ENCODE measurements around the gene CR2.
"Not testable (repeated sequence)": the region's sequence is repeated elsewhere in the genome, so short reads cannot be mapped to it uniquely, and the experiment has no call there.

The CR2 gene

DNA sequence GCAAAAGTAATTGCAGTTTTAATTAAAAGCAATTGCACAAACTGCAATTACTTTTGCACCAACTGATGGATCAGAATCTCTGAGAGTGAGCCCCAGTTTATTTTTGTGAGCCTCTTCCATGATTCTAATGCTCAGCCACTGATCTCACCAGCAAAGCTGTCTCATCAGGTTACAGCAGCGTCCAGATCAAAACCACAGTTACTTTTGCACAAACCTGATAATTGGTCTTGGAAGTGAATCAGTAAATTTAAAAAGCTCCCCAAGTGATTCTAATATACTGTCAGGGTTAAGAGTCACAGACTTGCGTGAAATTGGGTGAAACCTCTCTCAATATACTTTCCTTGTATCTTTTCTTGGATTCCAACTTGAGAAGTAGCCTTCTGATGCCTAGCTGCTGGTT is 13.5 kb upstream of the CR2 start:
- DNase-seq (ENCODE audit: extremely low spot score, insufficient read length, low read depth): no peak
- FAIRE-seq: no peak

DNA sequence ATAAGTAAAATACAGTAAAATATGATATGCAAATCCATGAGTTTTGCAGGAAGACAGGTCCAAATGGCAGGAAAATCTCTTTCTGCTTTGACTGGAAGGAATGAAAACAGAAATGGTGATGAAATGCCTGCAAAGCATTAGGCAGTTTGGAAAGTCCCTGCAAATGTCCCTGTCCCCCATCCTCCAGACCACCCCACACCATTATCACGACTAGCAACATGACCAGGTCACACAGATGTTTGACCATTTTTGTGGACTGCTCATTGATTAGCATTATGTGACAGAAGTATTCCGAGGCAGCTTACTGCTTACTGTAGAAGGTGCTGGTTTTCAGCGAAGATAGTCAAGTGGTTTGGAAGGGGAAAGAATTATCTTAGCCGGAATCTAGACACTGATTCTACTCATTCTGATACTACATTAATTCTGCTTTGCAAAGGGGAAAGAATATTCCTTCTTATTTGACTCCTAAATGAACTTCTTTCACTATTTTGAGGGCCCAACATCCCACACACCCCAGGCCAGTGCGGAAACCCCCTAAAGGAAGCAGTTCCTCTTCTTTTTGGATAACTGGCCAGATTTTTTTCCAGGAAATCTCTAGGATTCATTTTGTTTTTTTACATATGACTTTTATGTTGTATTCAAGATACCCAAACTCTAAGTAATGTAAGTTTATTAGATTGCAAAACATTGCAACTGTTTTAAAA is 9.5 kb upstream of the CR2 start:
- peak; percentile 31 for FAIRE-seq
- no peak for DNase-seq (ENCODE audit: extremely low spot score, insufficient read length, low read depth)

DNA sequence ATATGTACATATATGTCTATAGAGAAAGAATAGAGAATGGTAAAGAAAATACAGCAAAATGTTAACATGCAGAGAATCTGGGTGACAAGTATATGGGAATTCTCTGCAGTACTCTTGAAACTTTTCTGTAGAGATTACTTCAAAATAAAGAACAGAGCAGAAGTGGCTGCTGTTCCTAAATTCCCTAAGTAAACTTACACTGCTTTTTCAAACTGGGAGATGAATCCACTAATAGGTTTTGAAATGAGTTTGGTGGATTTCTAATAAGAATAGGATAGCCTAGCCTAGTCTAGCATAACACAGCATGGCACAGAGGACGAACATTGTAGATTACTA is 450 bp upstream of the CR2 start:
- FAIRE-seq: peak; percentile 9
- DNase-seq (ENCODE audit: extremely low spot score, insufficient read length, low read depth): no peak

DNA sequence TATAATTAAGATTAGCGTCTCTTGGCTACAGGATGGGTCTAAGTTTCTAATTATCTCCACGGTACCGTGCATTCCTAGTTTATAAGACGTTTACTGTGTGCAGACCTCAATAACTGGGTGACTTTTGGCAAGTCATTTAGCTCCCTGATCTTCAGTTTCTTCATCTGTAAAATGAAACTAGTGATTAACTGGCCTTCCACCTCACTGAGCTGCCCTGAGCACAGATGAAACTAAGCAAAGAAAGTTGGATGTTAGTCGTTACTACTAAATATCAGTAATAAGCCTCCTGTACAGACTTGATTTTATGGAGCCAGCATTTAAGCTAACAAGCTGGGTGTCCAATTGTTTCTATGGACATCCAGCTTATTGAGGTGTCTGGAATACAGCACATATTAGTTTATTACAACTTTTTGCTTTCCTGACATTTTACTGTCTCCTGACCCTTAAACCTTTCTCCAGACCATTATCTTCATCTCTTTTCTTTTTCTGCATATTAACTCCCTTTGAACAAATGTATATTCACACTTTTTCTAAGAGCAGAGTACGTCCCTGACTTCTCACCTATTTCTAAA is 1.1 kb downstream of the CR2 start:
- no peak for DNase-seq (ENCODE audit: extremely low spot score, insufficient read length, low read depth)
- FAIRE-seq: peak; percentile 88

DNA sequence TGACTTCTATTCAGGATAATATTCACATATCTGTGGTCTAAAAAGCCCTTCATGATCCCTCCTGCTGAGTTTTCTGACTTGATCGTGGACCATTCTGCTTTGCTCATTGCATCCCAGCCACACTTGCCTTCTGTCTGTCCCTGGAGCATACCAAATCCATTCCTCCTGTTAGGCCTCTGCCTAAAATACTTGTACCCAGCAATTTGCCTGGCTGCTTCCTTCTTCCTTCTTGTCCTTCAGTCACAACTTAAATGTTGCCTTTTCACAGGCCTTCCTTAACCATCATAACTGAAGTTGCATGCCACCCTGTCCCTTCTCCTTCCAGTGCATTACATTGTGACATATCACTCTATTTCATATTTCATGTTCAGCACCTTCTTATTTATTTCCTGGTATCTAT is 4.3 kb downstream of the CR2 start:
- no peak for DNase-seq (ENCODE audit: extremely low spot score, insufficient read length, low read depth)
- FAIRE-seq: no peak

DNA sequence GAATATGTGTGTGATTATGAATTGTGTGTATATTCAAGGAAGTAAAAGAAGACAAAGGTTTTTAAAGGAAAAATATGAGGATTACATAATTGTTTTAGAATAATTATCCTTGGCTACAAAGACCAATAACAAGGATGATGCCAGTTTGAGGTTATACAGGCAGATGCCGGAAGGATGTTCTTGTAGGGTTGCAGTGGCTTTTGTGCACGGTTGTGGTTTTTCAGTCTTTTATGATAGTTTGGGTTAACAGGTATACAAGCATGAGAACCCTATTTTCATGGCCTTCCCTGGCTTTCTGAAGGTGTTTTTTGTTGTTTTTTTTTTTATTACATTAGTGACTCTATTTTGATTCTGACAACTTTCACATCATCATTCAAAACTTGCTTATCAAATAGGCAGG is 4.9 kb downstream of the CR2 start:
- FAIRE-seq (peak; percentile 74), DNase-seq (ENCODE audit: extremely low spot score, insufficient read length, low read depth) (no peak)

DNA sequence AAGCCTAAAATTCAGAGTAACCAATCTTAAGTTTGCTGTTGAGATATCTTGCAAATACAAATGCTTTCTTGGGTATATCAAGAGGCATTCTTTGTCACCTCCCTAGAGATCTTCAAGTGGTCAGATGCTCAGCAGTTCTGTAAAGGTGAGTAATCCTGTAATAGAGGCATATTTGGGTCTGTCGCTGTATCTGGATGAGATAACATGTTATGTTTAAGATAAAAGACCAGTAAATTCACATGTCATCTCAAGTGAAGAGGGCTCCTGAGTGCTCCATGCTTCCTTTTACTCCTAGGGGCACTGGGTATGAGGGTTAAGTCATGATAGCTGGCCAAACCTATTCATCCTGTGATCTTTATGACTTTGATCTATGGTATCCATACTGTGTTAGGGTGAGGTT is 7.5 kb downstream of the CR2 start:
- DNase-seq (ENCODE audit: extremely low spot score, insufficient read length, low read depth): no peak
- FAIRE-seq: no peak

DNA sequence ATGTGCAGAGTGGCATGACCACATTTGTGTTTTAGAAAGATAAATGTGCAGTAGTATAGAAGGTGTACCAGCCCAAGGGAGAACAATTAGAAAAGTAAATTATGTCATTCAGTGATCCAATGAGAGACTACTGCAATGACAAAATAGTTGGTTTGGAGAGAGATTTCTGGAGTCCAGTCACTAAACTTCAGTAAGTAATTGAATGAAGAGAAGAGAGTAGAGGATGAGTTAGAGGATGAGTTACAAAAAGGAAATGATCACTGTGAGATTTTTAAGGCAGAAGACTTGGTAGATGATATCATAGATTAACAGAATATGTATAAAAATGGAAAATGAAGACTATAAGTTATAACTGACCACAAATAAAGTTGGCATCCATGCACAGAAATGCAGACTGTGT is 8.4 kb downstream of the CR2 start:
- DNase-seq (ENCODE audit: extremely low spot score, insufficient read length, low read depth): no peak

DNA sequence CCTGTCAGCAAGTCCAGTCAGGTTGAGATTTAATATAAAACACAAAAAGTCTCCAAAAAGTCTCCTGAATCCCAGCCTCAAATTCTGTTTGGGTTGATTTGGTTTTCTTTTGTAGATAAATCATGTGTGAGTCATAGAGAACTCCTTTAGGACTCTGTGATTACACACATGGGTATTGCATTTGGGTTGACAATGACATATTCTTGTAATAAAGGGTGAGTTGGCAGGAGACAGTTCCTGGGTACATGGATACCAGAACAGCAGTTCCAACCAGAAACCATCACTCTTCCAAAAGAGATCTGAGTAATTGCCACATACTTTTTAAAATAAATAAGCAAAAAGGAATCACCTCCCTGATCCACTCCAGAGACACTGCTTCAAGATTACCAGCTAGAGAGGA is 8.9 kb downstream of the CR2 start:
- DNase-seq (ENCODE audit: extremely low spot score, insufficient read length, low read depth): no peak
- no peak for FAIRE-seq

More for the DNA sequence above, 8.4 kb downstream of the CR2 start:
- no peak for FAIRE-seq

DNA sequence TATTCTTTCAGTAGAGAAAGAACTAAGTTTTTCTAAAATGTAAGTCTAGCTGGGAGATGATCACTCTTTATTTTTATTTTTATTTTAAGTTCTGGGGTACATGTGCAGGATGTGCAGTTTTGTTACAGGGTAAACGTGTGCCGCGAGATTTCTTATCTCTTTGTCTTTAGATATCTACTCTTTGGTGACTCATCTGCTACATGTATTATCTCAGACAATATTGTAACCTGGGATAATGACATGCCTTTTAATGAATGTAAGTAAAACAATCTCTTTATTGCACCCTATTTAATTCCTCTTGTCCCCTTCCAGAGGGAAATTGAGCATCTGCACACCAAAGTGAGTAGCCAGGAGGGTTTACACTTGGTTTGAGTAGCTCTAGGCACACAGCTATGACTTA is 9.4 kb downstream of the CR2 start:
- no peak for FAIRE-seq

DNA sequence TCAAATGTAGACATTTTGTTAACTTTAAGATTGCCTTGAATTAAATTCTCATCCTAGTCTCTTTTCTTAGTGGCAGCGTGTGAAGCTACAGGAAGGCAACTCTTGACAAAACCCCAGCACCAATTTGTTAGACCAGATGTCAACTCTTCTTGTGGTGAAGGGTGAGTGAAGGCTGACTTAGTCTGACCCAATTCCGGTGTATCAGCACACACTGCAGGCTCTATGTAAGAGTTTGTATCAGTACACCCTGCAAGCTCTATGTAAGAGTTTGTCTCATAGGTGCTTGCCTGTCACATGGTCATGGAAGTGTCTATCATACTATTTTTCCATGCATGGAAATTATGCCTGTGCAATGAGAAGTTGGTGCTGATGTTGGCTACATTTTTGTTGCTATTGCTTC is 16.8 kb downstream of the CR2 start:
- DNase-seq (ENCODE audit: extremely low spot score, insufficient read length, low read depth): no peak
- FAIRE-seq: no peak

More for the DNA sequence above, 9.4 kb downstream of the CR2 start:
- DNase-seq (ENCODE audit: extremely low spot score, insufficient read length, low read depth): no peak

DNA sequence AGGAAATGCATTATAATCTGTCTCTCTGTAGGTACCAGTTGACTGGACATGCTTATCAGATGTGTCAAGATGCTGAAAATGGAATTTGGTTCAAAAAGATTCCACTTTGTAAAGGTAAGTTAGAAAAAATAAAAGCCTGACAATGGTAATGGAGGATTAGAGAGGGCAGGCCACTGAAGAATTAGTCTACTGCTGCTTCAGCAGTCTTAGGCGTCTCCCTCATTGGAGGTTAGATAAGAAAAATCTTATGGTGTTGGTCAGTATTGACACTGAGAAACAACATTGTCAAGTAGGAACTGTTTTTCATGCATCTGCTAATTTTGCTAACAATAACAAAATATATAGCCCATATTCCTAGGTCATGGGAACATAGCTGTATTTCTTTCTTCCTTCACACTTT is 20.1 kb downstream of the CR2 start:
- FAIRE-seq (no peak), DNase-seq (ENCODE audit: extremely low spot score, insufficient read length, low read depth) (no peak)

DNA sequence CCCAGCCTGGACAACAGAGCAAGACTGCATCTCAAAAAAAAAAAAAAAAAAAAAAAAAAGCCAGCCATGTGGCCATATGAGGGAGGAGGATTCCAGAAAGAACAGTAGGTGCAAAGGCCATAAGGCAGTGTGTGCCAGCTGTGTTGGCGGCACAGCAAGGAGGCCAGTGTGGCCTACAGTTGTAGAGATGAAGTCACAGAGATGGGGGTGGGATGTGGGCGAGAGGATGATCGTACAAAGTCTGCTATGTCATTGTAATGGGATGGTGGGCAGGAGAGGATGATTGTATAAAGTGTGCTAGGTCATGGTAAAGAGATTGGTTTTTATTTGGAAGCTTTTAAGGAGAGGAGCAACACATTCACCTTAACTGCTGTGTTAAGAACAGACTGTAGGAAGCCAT is 32.1 kb downstream of the CR2 start:
- no peak for FAIRE-seq
- no peak for DNase-seq (ENCODE audit: extremely low spot score, insufficient read length, low read depth)

DNA sequence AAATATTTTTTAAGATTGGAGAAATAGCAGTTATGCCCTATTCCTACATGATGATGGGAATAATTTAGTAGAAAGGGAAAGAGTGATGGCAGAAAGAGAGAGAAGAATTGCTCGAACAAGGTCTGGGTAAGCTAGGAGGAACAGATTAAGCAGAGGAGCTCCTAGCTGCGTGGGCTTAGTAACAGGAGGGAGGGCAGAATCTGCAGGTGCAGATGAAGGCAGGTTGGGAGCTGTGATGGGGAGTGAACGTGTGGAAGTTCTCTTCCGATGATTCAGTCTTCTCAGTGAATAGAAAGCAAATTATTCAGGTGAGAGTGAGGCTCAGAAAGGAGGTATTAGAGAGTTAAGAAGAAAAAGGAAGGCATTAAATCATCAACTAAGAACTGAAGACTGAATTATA is 33.5 kb downstream of the CR2 start:
- FAIRE-seq (no peak), DNase-seq (ENCODE audit: extremely low spot score, insufficient read length, low read depth) (no peak)

DNA sequence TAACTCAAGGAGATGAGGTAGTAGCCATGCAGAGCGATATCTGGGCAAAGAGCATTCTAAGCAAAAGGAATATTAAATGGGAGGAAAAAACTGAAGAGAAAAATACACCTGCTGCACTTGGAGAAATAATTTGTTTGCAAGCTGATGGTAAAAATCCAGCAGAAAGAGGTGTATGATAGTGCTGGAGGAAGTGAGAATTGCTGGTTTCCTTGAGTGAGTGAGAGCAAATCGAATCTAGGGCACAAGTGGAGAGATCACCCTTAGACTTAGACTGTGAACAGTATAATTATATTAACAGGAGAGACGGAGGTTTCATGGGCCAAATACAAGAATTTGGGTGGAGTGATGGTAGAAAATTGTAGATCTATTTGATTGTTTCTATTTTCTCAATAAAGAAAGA is 39.1 kb downstream of the CR2 start:
- FAIRE-seq (no peak), DNase-seq (ENCODE audit: extremely low spot score, insufficient read length, low read depth) (no peak)

DNA sequence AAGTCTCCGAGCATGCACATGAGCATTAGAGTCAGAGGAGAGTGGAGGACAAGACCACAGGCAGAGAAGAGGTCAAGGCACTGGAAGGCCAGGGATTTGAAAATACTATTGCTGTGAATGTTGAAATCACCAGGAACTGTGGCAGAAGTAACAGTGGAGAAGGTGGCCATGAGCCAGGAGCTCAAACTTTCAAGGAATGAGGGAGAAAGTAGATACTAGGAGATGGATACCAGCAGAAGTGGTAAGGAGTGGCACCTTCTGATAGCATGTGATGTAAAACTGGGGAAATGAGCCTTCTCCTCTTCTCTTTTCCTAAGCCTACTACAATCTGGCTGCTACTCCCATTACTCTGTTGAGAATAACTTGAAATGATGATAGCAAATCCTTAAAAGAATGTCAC is 40.0 kb downstream of the CR2 start:
- FAIRE-seq: no peak
- DNase-seq (ENCODE audit: extremely low spot score, insufficient read length, low read depth): no peak

DNA sequence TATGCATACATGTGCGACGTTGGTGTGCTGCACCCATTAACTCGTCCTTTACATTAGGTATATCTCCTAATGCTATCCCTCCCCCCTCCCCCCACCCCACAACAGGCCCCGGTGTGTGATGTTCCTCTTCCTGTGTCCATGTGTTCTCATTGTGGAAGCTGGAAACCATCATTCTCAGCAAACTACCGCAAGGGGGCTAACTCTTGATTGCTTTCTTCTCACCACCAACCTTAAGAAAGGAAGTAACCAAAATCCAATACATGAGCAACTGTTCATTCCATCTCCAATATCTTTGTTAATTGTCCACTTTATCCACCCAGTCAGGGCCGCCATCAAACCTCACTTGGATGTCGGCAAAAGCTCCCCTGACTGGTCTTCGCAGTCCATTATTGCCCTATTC is 41.2 kb downstream of the CR2 start:
- FAIRE-seq; DNase-seq (ENCODE audit: extremely low spot score, insufficient read length, low read depth): not testable (repeated sequence)

DNA sequence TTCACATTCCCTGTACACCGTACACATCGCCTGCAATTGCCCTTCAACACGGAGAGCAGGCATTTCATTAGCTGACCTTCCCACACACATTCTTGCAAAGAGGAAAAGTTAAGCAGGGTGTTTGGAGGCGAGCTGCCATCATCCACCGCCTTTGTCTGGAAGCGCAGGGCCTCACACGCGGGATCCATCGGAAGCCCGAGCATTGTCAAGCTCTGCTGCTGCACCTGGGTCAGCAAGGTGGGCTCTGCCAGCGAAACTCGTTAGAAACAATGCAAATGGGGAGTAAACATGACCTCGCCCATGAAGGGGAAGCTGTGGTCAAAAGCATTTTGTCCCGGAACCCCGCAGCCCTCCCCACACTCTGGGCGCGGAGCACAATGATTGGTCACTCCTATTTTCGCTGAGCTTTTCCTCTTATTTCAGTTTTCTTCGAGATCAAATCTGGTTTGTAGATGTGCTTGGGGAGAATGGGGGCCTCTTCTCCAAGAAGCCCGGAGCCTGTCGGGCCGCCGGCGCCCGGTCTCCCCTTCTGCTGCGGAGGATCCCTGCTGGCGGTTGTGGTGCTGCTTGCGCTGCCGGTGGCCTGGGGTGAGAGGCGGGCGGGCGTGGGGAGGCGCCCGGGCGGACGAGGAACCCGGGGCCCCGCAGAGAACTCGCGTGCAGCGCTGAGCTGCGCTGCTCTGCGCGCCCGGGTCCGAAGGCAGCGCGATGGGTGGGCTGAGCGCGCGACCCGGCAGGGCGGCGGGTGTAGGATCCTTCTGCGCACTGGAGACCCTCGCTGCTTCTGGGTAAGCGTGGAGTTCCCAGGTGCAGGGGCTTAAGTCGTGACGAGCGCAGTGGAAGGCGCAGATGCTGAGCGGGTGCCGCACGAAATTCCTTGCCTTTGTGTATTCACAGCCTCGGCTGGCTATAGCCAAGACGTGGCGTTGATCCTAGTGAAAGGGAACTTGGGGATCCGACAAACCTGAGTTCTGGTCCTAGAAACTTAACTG is 42.0 kb downstream of the CR2 start, which contains the start of gene CR1:
CR1 (plus strand) TSS at position 357 of the 992 bp plus-strand sequence; CDS start at position 468, 111 bp downstream.
- FAIRE-seq (peak; percentile 83), DNase-seq (ENCODE audit: extremely low spot score, insufficient read length, low read depth) (peak; percentile 22)

DNA sequence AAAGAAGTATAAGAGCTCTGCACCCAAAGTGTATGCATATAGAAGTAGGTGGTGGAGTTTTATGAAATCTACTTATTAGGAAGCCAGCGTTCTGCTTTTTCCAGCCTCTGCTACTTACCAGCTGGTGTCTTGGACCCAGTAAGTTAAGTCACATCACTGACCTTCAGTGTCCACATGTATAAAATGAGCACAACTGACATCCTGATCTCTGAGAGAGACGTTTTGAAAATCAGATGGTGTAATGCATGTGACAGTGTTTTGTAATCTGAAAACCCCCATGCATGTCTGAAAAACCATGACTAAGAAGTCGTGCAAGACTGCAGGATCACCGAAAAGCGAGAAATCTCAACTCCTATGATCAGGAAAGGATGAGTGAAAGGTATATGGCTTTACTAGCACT is 43.8 kb downstream of the CR2 start:
- FAIRE-seq (no peak), DNase-seq (ENCODE audit: extremely low spot score, insufficient read length, low read depth) (no peak)

DNA sequence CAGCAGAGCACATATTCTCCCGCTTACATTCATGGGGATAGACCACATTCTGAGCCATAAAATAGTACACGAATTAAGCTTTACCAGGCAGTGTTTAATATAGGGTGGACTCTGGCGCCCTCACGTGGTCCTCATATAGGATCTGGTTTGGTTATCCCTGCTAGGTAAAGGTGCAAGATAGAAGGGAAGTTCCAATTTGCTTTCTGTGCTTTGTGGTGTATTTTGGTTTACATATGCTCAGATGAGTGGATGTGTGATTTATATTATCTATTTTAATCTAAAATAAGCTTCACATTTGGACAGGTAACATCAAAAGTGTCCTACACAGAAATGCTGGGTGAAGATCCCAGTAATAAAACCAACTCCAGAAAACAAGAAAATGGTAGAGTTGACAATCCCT is 45.4 kb downstream of the CR2 start:
- peak; percentile 20 for DNase-seq (ENCODE audit: extremely low spot score, insufficient read length, low read depth)
- FAIRE-seq: peak; percentile 91

DNA sequence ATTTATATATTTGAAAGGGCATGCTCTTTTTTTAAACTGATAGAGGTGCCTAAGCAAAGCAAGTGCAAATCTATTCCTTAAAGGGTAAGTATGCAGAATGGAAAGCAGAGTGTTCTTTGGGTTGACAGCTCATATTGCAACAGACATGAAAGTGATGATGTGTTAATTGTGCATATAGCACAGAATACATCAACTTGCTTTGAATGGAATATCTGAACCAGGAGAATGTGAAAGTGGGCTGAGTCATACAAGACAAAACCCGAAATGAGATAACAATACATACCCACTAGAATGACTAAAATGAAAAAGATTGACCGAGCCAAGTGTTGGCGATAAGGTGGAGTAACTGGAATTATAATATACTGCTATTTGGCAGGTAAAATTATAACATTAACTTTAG is 46.2 kb downstream of the CR2 start:
- FAIRE-seq (no peak), DNase-seq (ENCODE audit: extremely low spot score, insufficient read length, low read depth) (no peak)

Measured in GM18507 (cell line).